Lower leg skin (tissue), 4 donors: ENCODE measurements around the gene LTC4S. TPM values are rescaled to one million over a fixed set of nuclear protein-coding genes. Genes with fewer than 3 reads are reported as not detected.

Experiments
- DNase-seq, 2 donors: peaks; one replicate each; pipeline ENCODE4 v3.0.0-alpha.2; 2019; ENCODE audit warnings: low spot score in 2 of 2
- H3K4me3 ChIP-seq: fragments of 200-600 bp; sonication (generic); 2 replicates; pipeline ENCODE4 v1.5.1; 2017; ENCODE audit warnings: mild to moderate bottlenecking, low read depth; ENCODE audit not compliant: poor library complexity, severe bottlenecking
- POLR2A ChIP-seq, 2 donors: fragments of 450-650 bp; IDR thresholded peaks; one replicate each; pipeline ENCODE4 v1.6.1; 2016 to 2017; ENCODE audit warnings: antibody characterized with exemption in 2 of 2, mild to moderate bottlenecking in 1 of 2, moderate library complexity in 1 of 2
- WGBS, 2 donors: methylation state at CpG; one replicate each; pipeline ENCODE4 v1.1.5; 2018; 5-methylcytosine and 5-hydroxymethylcytosine counted together
- intact Hi-C: fragments of 100-400 bp; cut with DNase I; formaldehyde crosslinking; loops from one replicate; pipeline ENCODE4 v1.15.0; 2023; ENCODE audit warnings: low total_unique reads
- total RNA-seq, 4 donors: library from RNA; depleted of rRNA; stranded (reverse); fragments of >200 nt; gene quantifications; one replicate each; pipeline ENCODE4 v1.1.0, GENCODE V29; 2016
- TF ChIP-seq, protein P1 (sequence below), 3 donors: fragments of 450-650 bp; IDR thresholded peaks; one replicate each; pipeline ENCODE4 v1.5.1; 2016; ENCODE audit warnings: antibody characterized with exemption in 3 of 3, mild to moderate bottlenecking in 3 of 3, moderate library complexity in 2 of 3

Gene LTC4S
- total RNA-seq, 4 donors from 2014 or later: 3.5 to 14.8 (median 9.6) TPM

DNA sequence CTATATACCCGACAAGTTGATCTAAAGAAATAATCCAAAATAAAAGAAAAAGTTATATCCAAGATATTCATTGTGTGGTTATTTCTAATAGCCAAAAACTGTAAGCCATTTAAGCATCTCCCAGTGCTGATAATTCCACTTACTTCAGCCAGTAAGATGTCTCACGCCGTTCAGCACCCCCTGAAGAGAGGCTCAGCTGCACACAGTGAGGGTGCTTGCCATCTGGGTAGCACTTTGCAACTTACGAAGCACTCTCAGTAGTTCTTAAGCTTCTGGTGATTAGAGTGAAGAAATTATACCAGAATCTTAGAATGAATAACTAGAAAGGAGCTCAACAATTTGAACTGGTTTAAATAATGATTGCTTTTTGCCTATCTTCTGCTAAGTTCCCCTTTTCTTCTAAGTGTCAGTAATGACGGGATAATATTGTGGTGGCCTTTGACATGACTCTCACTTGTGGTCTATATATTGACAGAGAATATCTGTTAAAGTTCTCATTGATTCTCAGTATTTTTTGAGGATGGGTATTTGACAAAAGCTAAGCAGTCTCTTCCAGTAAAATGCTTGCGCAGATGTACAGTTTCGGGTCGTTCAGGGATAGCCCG is 26.2 kb upstream of the LTC4S start:
- 88 to 89% methylated on average over 9 of the region's 9 CpGs for WGBS, 2 donors
- H3K4me3 ChIP-seq: no peak overlapping the region
- intact Hi-C loops: no loop called here
- no peak for DNase-seq
- TF ChIP-seq, protein P1, sequence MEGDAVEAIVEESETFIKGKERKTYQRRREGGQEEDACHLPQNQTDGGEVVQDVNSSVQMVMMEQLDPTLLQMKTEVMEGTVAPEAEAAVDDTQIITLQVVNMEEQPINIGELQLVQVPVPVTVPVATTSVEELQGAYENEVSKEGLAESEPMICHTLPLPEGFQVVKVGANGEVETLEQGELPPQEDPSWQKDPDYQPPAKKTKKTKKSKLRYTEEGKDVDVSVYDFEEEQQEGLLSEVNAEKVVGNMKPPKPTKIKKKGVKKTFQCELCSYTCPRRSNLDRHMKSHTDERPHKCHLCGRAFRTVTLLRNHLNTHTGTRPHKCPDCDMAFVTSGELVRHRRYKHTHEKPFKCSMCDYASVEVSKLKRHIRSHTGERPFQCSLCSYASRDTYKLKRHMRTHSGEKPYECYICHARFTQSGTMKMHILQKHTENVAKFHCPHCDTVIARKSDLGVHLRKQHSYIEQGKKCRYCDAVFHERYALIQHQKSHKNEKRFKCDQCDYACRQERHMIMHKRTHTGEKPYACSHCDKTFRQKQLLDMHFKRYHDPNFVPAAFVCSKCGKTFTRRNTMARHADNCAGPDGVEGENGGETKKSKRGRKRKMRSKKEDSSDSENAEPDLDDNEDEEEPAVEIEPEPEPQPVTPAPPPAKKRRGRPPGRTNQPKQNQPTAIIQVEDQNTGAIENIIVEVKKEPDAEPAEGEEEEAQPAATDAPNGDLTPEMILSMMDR (IDR thresholded peaks at IDR 0.05): no peak
- TF ChIP-seq POLR2A (IDR thresholded peaks at IDR 0.05): no peak

DNA sequence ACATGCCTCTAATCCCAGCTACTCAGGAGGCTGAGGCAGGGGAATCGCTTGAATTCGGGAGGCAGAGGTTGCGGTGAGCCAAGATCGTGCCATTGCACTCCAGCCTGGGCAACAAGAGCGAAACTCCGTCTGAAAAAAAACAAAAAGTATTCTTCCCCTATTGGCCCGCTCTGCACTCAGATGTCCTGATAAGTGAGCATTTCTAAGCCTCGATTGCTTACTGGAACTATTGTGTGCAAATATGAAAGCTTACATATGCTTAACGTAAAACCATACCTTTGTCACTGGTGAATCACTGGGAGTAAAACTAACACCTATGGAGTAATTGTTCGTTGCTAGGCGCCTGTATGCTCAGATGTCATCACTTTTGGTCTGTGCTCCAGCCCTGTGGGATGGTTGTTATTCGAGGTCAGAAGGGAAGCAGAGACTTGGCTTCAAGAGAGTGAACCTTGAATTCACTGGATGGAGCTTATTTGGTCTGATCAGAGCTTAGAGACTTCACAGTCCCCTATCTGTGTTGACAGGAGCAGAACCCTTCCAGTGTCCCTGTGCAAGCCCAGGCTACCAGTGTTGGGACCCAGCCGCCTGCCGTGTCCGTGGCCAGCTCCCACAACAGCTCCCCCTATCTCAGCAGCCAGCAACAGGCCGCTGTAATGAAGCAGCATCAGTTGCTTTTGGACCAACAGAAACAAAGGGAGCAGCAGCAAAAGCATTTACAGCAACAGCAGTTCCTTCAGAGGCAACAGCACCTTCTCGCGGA is 25.3 kb upstream of the LTC4S start:
- 88 to 92% methylated on average over 18 of the region's 18 CpGs for WGBS, 2 donors
- intact Hi-C loops: no loop called here
- TF ChIP-seq, protein P1 (IDR thresholded peaks at IDR 0.05): no peak
- TF ChIP-seq POLR2A (IDR thresholded peaks at IDR 0.05): no peak
- no peak overlapping the region for H3K4me3 ChIP-seq
- no peak for DNase-seq

DNA sequence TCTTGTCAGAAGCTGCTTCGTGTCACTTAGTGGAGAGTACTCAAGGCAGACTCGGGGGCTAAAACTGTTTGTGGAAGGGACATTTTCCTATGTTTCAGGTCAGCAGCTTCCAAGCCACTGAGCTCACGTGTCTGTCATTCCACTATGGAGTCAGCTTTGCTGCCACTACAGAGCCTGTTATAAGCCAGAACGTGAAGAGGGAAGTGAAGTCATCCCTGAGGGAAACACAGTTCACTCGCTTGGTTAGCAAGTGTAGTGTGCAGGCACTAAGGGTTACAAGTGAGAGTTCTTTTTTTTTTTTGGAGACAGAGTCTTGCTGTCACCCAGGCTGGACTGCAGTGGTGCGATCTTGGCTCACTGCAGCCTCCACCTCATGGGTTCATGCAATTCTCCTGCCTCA is 24.5 kb upstream of the LTC4S start:
- 73 to 84% methylated on average over 6 of the region's 6 CpGs for WGBS, 2 donors
- no peak for DNase-seq
- H3K4me3 ChIP-seq: no peak overlapping the region
- TF ChIP-seq POLR2A (IDR thresholded peaks at IDR 0.05): no peak
- TF ChIP-seq, protein P1 (IDR thresholded peaks at IDR 0.05): no peak
- intact Hi-C loops: no loop called here

DNA sequence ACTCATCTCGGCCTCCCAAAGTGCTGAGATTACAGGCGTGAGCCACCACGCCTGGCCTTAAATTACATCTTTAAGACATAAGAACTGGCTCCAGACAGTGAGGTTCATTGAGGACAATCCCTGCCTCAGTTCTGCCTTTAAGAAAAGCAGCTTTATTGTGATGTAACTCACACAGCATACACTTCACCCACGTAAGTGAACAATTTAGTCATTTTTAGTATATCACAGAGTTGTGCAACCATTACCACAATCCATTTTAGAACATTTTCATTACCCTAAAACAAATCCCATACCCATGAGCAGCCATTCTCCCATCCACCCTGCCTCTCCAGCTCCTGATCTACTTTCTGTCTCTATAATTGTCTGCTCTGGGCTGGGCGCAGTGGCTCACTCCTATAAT is 24.0 kb upstream of the LTC4S start:
- WGBS, 2 donors: 91 to 94% methylated on average over 5 of the region's 5 CpGs
- intact Hi-C loops: no loop called here
- TF ChIP-seq POLR2A (IDR thresholded peaks at IDR 0.05): no peak
- TF ChIP-seq, protein P1 (IDR thresholded peaks at IDR 0.05): no peak
- no peak for DNase-seq
- no peak overlapping the region for H3K4me3 ChIP-seq

DNA sequence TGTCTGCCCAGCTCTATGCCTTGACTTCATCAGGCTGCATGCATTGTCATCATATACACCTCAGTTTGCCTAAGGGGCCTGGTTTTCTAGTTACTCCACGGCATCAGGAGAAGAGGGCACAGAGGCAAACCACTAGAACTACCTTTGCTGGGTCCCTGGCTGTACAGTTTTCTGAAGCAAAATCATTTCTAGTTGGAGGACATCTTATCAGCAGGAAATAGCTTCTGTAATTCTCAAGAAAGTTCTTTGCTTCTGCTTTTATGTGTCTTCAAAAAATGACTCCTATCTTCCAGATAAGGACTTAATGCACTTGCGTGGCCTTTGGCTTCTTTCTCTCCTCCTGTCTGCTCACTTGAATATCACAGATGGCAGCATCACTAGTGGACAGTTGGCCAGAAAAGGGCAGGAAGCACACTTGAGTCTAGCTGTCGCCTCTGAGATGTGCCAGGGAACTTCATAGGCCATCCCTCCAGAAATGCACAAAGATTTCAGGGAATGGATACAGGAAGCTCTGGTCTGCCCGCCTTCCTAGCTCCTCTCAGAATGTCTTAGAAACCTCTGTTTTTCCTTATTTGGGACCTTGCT is 22.4 kb upstream of the LTC4S start:
- H3K4me3 ChIP-seq: no peak overlapping the region
- no peak for DNase-seq
- intact Hi-C loops: no loop called here
- WGBS, 2 donors: 86 to 94% methylated on average over 4 of the region's 4 CpGs
- no peak for TF ChIP-seq POLR2A (IDR thresholded peaks at IDR 0.05)
- TF ChIP-seq, protein P1 (IDR thresholded peaks at IDR 0.05): no peak
